HG03354 (cell line): Measurements from ENCODE around the gene EEF1A1.
"Not testable (repeated sequence)": the region's sequence is repeated elsewhere in the genome, so short reads cannot be mapped to it uniquely, and the experiment has no call there.

Experiments used
- ATAC-seq: cut with Tn5 transposase; IDR thresholded peaks from one replicate; pipeline ENCODE4 v1.9.1; 2021; ENCODE audit warnings: mild to moderate bottlenecking; ENCODE audit not compliant: unreplicated experiment, poor library complexity, severe bottlenecking

The EEF1A1 gene

DNA sequence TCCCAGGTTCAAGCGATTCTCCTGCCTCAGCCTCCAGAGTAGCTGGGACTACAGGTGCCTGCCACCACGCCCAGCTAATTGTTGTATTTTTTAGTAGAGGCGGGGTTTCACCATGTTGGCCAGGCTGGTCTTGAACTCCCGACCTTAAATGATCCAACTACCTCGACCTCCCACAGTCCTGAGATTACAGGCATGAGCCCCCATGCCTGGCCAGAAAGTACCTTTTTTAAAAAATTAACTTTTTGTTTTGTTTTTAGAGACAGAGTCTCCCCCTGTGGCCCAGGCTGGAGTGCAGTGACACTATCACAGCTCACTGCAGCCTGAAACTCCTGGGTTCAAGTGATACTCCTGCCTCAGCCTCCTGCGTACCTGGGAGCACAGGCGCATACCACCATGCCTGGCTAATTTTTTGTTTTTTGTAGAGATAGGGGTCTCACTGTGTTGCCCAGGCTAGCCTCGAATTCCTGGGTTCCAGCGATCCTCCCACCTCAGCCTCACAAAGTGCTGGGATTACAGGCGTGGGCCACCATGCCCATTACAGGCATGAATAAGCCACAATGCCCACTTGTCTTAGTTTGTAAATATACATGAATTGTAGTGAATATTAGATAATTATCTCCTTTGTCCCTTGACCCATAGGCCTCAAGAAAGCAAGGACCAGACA is 17.4 kb upstream of the EEF1A1 start:
- ATAC-seq = no peak

- ATAC-seq = no peak
Observed at GRCh38 chr6:73537677-73538076, 16.8 kb upstream of the EEF1A1 start.

DNA sequence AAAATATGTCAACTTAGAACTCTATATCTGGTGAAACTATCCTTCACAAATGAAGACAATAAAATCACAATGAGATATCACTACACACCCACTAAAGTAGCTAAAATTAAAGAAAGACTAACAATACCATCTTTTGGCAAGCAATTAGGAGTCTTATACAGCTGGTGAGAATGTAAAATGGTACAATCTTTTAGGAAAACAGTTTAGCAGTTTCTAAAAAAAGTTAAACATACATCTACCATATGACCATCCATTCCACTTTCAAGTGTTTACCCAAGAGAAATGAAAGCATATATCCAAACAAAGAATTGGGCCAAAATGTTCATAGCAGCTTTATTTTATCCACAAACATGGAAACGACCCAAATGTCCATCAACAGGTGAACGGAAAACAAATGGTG is 13.8 kb upstream of the EEF1A1 start:
- no peak for ATAC-seq

DNA sequence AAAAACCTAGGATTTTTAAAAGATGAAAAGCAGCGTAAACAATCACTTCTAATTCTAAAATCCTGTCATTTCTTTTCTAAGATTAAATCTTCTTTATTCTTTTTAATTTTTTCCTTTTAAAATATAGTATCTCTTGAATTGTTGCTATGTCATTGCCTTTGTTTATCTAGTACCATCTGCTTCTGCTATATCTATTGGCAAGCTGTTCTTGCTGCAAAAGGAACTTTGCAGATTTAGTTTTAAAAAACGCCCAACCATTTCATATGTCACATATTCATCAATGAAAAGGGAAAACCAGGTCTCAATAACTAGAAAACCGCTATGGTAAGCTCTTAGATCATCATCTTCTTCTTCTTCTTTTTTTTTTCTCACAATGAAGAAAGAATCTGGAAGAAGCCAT is 11.5 kb upstream of the EEF1A1 start:
- no peak for ATAC-seq

DNA sequence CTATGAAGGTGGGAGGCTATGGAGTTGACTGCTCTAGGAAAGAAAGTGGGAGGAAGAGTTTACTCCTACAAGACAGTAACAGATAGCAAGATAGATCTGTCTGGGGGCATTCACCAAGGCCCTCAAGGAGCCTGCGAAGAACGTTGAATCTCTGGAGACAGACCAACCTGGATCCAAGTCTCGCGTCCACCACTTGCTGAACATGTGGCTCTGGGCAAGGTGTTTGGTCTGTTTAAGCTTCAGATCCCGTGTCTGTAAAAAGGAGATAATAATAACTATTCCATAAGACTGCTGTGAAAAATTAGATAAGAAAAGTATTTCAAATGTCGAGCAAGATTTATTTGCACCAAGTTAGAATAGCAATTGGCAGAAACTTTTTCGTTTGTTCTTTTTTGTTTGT is 8.1 kb upstream of the EEF1A1 start:
- ATAC-seq = no peak

- ATAC-seq = no peak
Observed at GRCh38 chr6:73525546-73526330, 4.9 kb upstream of the EEF1A1 start.

DNA sequence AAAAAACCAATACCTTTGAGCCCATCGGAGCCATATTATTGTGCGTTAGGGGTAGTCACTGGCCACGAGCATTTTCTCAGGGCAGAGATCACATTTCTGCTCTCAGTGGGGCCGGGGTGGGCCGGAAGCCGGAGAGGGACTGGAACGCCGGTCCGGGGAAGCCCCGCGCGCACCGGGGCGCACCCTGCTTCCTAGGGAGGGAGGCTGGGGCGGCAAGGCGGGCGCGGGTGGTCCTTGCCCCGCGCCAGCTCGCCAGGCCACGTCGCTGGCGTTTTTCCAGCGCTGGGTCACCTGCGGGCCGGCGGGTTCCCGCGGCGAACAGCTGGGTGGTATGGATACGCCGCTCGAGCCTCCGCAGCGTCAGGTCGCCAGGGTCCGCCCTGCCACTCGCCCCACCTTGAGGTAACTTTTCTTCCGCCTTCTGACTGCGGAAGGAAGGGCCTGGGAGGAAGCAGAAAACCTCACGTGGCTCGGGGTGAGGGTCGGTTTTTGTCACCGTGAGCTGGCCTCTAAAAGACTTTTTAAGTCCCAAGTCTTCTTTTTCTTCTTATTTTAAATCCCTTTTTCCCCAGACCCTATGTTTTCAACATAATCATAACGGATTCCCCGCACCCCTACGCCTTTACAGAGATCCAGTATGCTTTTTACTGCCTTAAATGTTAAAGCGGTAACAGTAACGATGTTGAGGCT is 2.7 kb upstream of the EEF1A1 start:
- peak; percentile 55 for ATAC-seq

DNA sequence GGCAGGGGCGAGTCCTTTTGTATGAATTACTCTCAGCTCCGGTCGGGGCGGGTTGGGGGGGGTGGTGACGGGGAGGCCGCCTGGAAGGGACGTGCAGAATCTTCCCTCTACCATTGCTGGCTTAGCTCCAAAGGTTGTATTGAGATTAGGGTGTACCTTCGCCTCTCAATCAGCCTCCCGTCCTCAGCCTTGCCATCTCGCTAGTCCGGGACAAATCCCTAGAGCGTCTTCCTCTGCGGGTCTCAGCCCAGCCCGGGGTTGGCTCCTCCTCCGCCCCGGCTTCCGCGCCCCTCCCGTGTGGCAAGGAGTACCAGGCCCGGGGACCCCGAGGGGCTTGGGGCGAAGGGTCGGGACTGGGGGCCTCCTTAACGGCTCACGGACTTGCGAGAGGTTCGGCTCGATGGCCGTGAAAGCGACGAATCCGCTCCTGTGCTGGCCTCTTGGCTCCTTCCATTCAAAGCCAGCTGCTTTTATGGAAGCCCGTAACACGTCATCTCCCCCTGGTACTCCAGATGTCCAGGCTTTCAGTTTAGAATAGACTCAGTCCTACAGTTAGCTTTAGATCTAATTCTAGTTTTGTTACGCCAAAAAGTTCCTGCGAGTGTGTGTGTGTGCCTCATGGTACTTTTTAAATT is 636 bp upstream of the EEF1A1 start:
- ATAC-seq = peak; percentile 39

DNA sequence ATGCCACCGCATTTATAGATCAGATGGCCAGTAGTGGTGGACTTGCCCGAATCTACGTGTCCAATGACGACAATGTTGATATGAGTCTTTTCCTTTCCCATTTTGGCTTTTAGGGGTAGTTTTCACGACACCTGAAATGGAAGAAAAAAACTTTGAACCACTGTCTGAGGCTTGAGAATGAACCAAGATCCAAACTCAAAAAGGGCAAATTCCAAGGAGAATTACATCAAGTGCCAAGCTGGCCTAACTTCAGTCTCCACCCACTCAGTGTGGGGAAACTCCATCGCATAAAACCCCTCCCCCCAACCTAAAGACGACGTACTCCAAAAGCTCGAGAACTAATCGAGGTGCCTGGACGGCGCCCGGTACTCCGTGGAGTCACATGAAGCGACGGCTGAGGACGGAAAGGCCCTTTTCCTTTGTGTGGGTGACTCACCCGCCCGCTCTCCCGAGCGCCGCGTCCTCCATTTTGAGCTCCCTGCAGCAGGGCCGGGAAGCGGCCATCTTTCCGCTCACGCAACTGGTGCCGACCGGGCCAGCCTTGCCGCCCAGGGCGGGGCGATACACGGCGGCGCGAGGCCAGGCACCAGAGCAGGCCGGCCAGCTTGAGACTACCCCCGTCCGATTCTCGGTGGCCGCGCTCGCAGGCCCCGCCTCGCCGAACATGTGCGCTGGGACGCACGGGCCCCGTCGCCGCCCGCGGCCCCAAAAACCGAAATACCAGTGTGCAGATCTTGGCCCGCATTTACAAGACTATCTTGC is 725 bp downstream of the EEF1A1 start:
- peak; percentile 13 for ATAC-seq

- not testable (repeated sequence) for ATAC-seq
Observed at GRCh38 chr6:73518982-73519881, 1.6 kb downstream of the EEF1A1 start.

DNA sequence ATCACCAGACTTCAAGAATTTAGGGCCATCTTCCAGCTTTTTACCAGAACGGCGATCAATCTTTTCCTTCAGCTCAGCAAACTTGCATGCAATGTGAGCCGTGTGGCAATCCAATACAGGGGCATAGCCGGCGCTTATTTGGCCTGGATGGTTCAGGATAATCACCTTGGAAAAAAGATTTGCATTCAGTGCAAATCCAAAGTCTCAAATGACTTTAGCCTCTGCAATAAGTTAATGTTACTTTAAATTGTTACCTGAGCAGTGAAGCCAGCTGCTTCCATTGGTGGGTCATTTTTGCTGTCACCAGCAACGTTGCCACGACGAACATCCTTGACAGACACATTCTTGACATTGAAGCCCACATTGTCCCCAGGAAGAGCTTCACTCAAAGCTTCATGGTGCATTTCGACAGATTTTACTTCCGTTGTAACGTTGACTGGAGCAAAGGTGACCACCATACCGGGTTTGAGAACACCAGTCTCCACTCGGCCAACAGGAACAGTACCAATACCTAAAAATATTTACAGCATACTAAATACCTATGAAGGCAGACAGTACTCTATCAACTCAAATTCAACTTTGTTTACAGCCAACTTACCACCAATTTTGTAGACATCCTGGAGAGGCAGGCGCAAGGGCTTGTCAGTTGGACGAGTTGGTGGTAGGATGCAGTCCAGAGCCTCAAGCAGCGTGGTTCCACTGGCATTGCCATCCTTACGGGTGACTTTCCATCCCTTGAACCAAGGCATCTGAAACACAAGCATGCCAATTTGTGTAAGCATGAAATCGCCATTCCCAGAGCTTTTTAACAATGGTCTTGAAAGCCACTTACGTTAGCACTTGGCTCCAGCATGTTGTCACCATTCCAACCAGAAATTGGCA is 2.5 kb downstream of the EEF1A1 start:
- not testable (repeated sequence) for ATAC-seq

GRCh38 chr6:73516514-73517489 is 4.0 kb downstream of the EEF1A1 start:
- no peak for ATAC-seq

DNA sequence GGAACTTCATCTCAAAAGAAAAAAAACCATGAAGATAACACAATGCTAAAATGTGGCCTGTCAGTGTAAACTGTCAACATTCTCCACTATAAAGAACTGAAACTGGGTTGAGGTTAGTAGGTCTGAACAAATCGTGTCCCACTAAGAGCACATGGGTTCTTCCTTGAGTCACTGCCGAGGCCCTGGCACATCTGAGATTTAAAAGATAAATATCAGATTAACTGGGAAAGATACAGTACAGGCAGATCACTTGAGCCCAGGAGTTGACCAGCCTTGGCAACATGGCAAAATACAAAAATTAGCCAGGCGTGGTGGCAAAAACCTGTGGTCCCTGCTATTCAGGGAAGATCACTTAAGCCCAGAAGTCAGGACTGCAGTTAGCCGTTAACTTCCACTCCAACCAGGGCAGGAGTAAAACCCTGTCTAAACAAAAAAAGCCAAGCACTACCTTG is 5.6 kb downstream of the EEF1A1 start:
- peak; percentile 36 for ATAC-seq

DNA sequence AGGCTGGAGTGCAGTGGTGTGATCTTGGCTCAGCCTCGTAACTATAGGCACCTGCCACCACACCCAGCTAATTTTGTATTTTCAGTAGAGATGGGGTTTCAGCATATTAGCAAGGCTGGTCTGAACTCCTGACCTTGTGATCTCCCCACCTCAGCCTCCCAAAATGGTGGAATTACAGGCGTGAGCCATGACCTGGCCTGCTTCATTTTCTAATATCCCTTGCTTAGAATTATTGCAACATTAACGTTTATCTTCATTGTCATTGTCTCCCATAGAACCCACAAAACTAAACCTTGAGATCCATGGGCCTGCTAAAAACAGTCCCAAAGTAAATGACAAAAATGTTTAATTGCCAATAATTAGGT is 6.1 kb downstream of the EEF1A1 start:
- no peak for ATAC-seq

- ATAC-seq = no peak
Observed at GRCh38 chr6:73513496-73513854, 7.4 kb downstream of the EEF1A1 start.

GRCh38 chr6:73511796-73512195 is 9.0 kb downstream of the EEF1A1 start:
- no peak for ATAC-seq

- no peak for ATAC-seq
Observed at GRCh38 chr6:73509851-73510250, 11.0 kb downstream of the EEF1A1 start.
